IMR-90 (cell line): ENCODE results near the gene ITGA1. TPM values are rescaled to one million over a fixed set of nuclear protein-coding genes. Genes with fewer than 3 reads are reported as not detected.

ENCODE experiments used
- ATAC-seq: fragments of 200-7000 bp; cut with Tn5 transposase; 2 replicates; pipeline ENCODE4 v1.9.1; 2020; ENCODE audit warnings: low read depth, mild to moderate bottlenecking, moderate library complexity
- BruUV-seq: library from RNA; stranded (reverse); fragments of 400-500 nt; replicated peaks from 2 replicates; lab custom pipeline; 2021; lab: Mats Ljungman, UMichigan
- CTCF ChIA-PET: fragments of 300-600 bp; formaldehyde crosslinking; extraction: SDS; loops from one replicate; lab custom pipeline; 2021; ENCODE audit warnings: antibody characterized with exemption; lab: Yijun Ruan, JAX
- POLR2A ChIA-PET: fragments of 300-600 bp; sonication (Branson Sonifier 250); formaldehyde crosslinking; loops from one replicate; lab custom pipeline; 2022; ENCODE audit warnings: antibody characterized with exemption; ENCODE audit not compliant: unreplicated experiment; lab: Charles Lee
- DNase-seq: peaks from one replicate; pipeline ENCODE4 v3.0.0; 2013
- H2AFZ ChIP-seq: replicated peaks from 2 replicates; pipeline ENCODE3; 2013; ENCODE audit warnings: low read length, mild to moderate bottlenecking; ENCODE audit not compliant: poor library complexity
- H2AK5ac ChIP-seq: 2 replicates; pipeline ENCODE4 v1.6.1; 2013; ENCODE audit warnings: low read depth, low read length, inconsistent platforms
- H2AK9ac ChIP-seq: replicated peaks from 2 replicates; pipeline ENCODE3; 2013; ENCODE audit warnings: mild to moderate bottlenecking, low read depth, low read length, moderate library complexity; ENCODE audit not compliant: poor library complexity
- H2BK120ac ChIP-seq: 2 replicates; pipeline ENCODE4 v1.6.1; 2013; ENCODE audit warnings: low read depth, low read length, inconsistent platforms
- H2BK15ac ChIP-seq: 3 replicates; pipeline ENCODE4 v1.6.1; 2013; ENCODE audit warnings: low read depth, low read length, inconsistent platforms
- H2BK20ac ChIP-seq: 2 replicates; pipeline ENCODE4 v1.6.1; 2013; ENCODE audit warnings: low read depth, mild to moderate bottlenecking, inconsistent platforms, low read length, moderate library complexity
- H2BK5ac ChIP-seq: 2 replicates; pipeline ENCODE4 v1.6.1; 2013; ENCODE audit warnings: mild to moderate bottlenecking, low read depth, low read length, inconsistent platforms; ENCODE audit not compliant: poor library complexity, severe bottlenecking
- H3K14ac ChIP-seq: replicated peaks from 2 replicates; pipeline ENCODE4 v1.6.1; 2013; ENCODE audit warnings: low read depth, low read length, inconsistent platforms
- H3K18ac ChIP-seq: 2 replicates; pipeline ENCODE4 v1.6.1; 2013; ENCODE audit warnings: low read depth, low read length, control low read depth
- H3K23ac ChIP-seq: 2 replicates; pipeline ENCODE4 v1.6.1; 2013; ENCODE audit warnings: low read depth, low read length, inconsistent platforms
- H3K27ac ChIP-seq: 2 replicates; pipeline ENCODE4 v1.5.1; 2013; ENCODE audit warnings: mild to moderate bottlenecking, control low read depth, low read length; ENCODE audit not compliant: insufficient read depth
- H3K27me3 ChIP-seq: 2 replicates; pipeline ENCODE4 v1.6.1; 2013; ENCODE audit warnings: low read length; ENCODE audit not compliant: control insufficient read depth, insufficient read depth
- H3K36me3 ChIP-seq: 2 replicates; pipeline ENCODE4 v1.6.1; 2013; ENCODE audit warnings: low read length, mixed read lengths; ENCODE audit not compliant: control insufficient read depth, insufficient read depth
- H3K4ac ChIP-seq: 2 replicates; pipeline ENCODE4 v1.6.1; 2013; ENCODE audit warnings: low read depth, low read length, inconsistent platforms
- H3K4me1 ChIP-seq: 2 replicates; pipeline ENCODE4 v1.6.1; 2013; ENCODE audit warnings: low read length, mixed read lengths; ENCODE audit not compliant: control insufficient read depth, insufficient read depth
- H3K4me2 ChIP-seq: 2 replicates; pipeline ENCODE4 v1.6.1; 2013; ENCODE audit warnings: low read depth, mild to moderate bottlenecking, control low read depth, low read length, moderate library complexity
- H3K4me3 ChIP-seq: 2 replicates; pipeline ENCODE4 v1.5.1; 2013; ENCODE audit warnings: low read depth, mild to moderate bottlenecking, control low read depth, low read length, moderate library complexity; ENCODE audit not compliant: insufficient read depth
- H3K56ac ChIP-seq: 2 replicates; pipeline ENCODE4 v1.6.1; 2013; ENCODE audit warnings: low read length, inconsistent platforms; ENCODE audit not compliant: insufficient read depth; ENCODE audit errors: extremely low read depth
- H3K79me1 ChIP-seq, 2 experiments: 2 replicates each; pipeline ENCODE4 v1.6.1; 2013; ENCODE audit warnings: low read length in 2 of 2, inconsistent platforms in 1 of 2, low read depth in 1 of 2
- H3K9ac ChIP-seq: 2 replicates; pipeline ENCODE4 v1.6.1; 2013; ENCODE audit warnings: low read depth, low read length, control low read depth
- H3K9me1 ChIP-seq: 2 replicates; pipeline ENCODE4 v1.6.1; 2013; ENCODE audit warnings: low read length, inconsistent platforms; ENCODE audit not compliant: insufficient read depth
- H3K9me3 ChIP-seq: 2 replicates; pipeline ENCODE4 v1.6.1; 2013; ENCODE audit warnings: low read length; ENCODE audit not compliant: control insufficient read depth, insufficient read depth
- H4K20me1 ChIP-seq: 2 replicates; pipeline ENCODE4 v1.6.1; 2013; ENCODE audit warnings: low read length, inconsistent platforms; ENCODE audit not compliant: insufficient read depth
- H4K5ac ChIP-seq: 2 replicates; pipeline ENCODE4 v1.6.1; 2013; ENCODE audit warnings: mild to moderate bottlenecking, low read depth, low read length, control low read depth
- H4K8ac ChIP-seq, 2 experiments: 2 replicates each; pipeline ENCODE4 v1.6.1; 2013; ENCODE audit warnings: low read depth in 2 of 2, low read length in 2 of 2, control low read depth in 1 of 2, inconsistent platforms in 1 of 2
- H4K91ac ChIP-seq: 2 replicates; pipeline ENCODE4 v1.6.1; 2013; ENCODE audit warnings: low read depth, low read length, inconsistent platforms; ENCODE audit not compliant: insufficient read depth
- BHLHE40 ChIP-seq: fragments of 150-350 bp; IDR thresholded peaks from 2 replicates; pipeline ENCODE4 v1.6.1; 2016; ENCODE audit warnings: mild to moderate bottlenecking, low read depth, low read length
- CEBPB ChIP-seq: IDR thresholded peaks from 2 replicates; pipeline ENCODE4 v1.6.1; 2012; ENCODE audit warnings: low read depth, low read length, improper control_type of control experiment
- WGBS, 2 experiments: methylation state at CpG; one replicate each; pipeline versions ENCODE4 v1.1.5 to v1.1.7; 2013; ENCODE audit warnings: missing lambda C conversion rate in 2 of 2; ENCODE audit not compliant: insufficient read length in 1 of 2; ENCODE audit errors: extremely low coverage in 2 of 2; 5-methylcytosine and 5-hydroxymethylcytosine counted together
- dilution Hi-C: fragments of 300-500 bp; cut with HindIII; formaldehyde crosslinking; loops from one replicate; pipeline ENCODE4 v1.14.3; 2018; ENCODE audit warnings: low sequenced_read_pairs; ENCODE audit not compliant: unreplicated experiment
- in situ Hi-C: fragments of 300-500 bp; cut with MboI; formaldehyde crosslinking; loops from 3 replicates; pipeline ENCODE4 v1.14.3; 2019; ENCODE audit warnings: low sequenced_read_pairs, inconsistent platforms, mixed read lengths
- intact Hi-C: fragments of 100-400 bp; cut with micrococcal nuclease; formaldehyde crosslinking; loops from 2 replicates; pipeline ENCODE4 v1.10.0; 2022
- polyA plus RNA-seq, 3 experiments: library from polyadenylated mRNA; depleted of rRNA; stranded (reverse); fragments of >200 nt; gene quantifications; 2 replicates each; pipeline ENCODE4 v1.2.3, GENCODE V29; 2012; ENCODE audit warnings: low replicate concordance in 1 of 3
- total RNA-seq: library from RNA; depleted of rRNA; stranded (reverse); fragments of >200 nt; gene quantifications from 2 replicates; pipeline ENCODE4 v1.2.3, GENCODE V29; 2012

ITGA1 gene
- total and polyA plus RNA-seq, 2 of the 4 experiments (the other 2 are of a cell fraction), result 22.3 to 95.2 TPM

DNA sequence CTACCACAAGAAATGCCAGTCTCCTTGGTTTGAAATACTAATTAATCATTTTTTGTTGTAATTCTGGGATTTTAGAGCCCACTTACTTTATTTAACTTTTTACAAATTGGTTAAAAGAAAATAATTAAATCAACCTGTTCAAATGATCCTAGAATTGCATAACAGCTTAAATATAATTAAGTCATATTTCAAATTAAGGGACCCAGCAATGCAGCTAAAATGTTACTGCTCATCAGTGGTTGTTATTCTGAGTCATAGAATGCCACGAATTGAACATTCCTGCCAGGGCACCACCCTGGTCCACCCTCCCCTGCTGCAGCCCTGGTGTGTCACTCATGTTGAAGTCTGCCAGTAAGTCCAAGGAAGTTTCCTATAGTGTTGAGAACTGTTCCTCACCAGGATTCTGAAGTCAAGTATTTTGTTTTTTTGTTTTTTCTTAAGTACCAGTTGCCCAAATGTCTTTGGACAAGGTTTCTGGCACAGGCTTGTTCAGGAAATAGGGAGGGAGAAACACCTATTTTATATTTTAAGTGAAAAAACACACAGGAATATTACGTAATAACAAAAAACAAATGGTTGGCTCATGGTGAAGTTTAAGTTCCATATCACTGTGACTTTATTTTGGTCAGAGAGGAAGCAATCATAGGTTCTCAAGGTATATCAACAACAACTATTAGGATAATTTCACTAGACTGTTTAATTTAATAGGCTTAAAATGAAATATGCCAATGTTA lies 4.3 kb upstream of the ITGA1 start:
- no TSS peak for BruUV-seq
- no peak for ATAC-seq

More for the DNA sequence above, 4.3 kb upstream of the ITGA1 start:
- no peak overlapping the region for H3K4ac ChIP-seq
- intact Hi-C loops, result no loop called here
- H3K9me3 ChIP-seq, result no peaks in the 10 kb centered on the region
- ChIA-PET POLR2A (no interaction called here), CTCF (no interaction called here)
- no peak overlapping the region for H3K56ac ChIP-seq
- peak overlapping the region; percentile 28; the same call in 1 of the 2 replicates for H4K91ac ChIP-seq
- H3K4me1 ChIP-seq, result peaks cover 6% of the 10 kb centered on the region
- H2AK9ac ChIP-seq, result no peak overlapping the region
- dilution Hi-C loops, result no loop called here
- no peak overlapping the region for H3K9ac ChIP-seq
- no peaks in the 10 kb centered on the region for H3K36me3 ChIP-seq
- H4K8ac ChIP-seq, result no peak overlapping the region
- no peak overlapping the region; the same call in 2 of the 3 replicates for H2BK15ac ChIP-seq
- H2BK20ac ChIP-seq, result no peak overlapping the region
- no peak overlapping the region for H2BK5ac ChIP-seq
- no peaks in the 10 kb centered on the region for H3K27me3 ChIP-seq
- TF ChIP-seq CEBPB (peak; percentile 84), BHLHE40 (no peak)
- DNase-seq, result no peak
- no peak overlapping the region; the same call in 1 of the 2 replicates for H2AK5ac ChIP-seq
- peaks cover 3% of the 10 kb centered on the region; the same call in 1 of the 2 replicates for H3K9me1 ChIP-seq
- H3K27ac ChIP-seq, result no peak overlapping the region
- H3K4me3 ChIP-seq, result no peak overlapping the region
- H3K23ac ChIP-seq, result peak overlapping the region; percentile 62; the same call in 1 of the 2 replicates
- in situ Hi-C loops, result no loop called here
- H3K79me1 ChIP-seq, result peaks cover 0 to 6% of the 10 kb centered on the region in 2 experiments; a peak in 2 of 4 replicates
- no peaks in the 10 kb centered on the region for H4K20me1 ChIP-seq
- H3K18ac ChIP-seq, result 0 out of 2 replicates have a peak overlapping the region, but pooled peaks have one; percentile 11
- H2AFZ ChIP-seq, result no peak overlapping the region
- H3K4me2 ChIP-seq, result no peak overlapping the region
- no peak overlapping the region for H4K5ac ChIP-seq
- WGBS, 2 experiments, result no CpG with 5 or more reads among the region's 2 CpGs
- no peak overlapping the region for H2BK120ac ChIP-seq
- H3K14ac ChIP-seq, result 0 out of 2 replicates have a peak overlapping the region, but pooled peaks have one; percentile 60
